ENCODE results near the gene TNPO1.

DNA sequence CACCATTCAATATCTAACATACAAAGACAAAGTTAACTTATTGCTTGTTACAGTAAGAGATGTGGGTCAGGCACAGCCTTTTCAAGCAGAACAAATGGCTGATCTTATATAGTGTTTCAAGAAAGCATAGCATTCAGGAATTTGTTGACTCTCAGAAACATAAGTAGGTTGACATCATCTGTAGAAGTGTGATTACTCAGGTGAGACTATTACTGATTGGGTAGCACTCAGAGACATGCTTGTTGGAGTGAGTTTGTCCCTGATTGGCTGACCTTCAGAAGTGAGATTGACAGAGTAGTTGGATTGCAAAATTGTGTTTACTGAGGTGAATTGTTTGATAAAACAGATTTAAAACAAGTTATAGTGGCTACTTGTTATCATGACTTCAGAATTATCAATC is 30.7 kb upstream of the TNPO1 start:
- TF ChIP-seq EZH2 (IDR thresholded peaks at IDR 0.05; ENCODE audit: borderline replicate concordance, low read length): no peak
- TF ChIP-seq, protein P1, sequence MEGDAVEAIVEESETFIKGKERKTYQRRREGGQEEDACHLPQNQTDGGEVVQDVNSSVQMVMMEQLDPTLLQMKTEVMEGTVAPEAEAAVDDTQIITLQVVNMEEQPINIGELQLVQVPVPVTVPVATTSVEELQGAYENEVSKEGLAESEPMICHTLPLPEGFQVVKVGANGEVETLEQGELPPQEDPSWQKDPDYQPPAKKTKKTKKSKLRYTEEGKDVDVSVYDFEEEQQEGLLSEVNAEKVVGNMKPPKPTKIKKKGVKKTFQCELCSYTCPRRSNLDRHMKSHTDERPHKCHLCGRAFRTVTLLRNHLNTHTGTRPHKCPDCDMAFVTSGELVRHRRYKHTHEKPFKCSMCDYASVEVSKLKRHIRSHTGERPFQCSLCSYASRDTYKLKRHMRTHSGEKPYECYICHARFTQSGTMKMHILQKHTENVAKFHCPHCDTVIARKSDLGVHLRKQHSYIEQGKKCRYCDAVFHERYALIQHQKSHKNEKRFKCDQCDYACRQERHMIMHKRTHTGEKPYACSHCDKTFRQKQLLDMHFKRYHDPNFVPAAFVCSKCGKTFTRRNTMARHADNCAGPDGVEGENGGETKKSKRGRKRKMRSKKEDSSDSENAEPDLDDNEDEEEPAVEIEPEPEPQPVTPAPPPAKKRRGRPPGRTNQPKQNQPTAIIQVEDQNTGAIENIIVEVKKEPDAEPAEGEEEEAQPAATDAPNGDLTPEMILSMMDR (conservative IDR thresholded peaks at IDR 0.05 in 1 of 2, IDR thresholded peaks at IDR 0.05 in 1 of 2; ENCODE audit: extremely low read depth in 1 of 2, insufficient read depth in 1 of 2, low read depth in 1 of 2, low read length in 2 of 2): no peak

Measured in mammary epithelial cell (primary cell).